HG03175 (cell line): ENCODE measurements around the gene KIF13A.
"Not testable (repeated sequence)": the region's sequence is repeated elsewhere in the genome, so short reads cannot be mapped to it uniquely, and the experiment has no call there.

Experiments
- ATAC-seq: cut with Tn5 transposase; IDR thresholded peaks from one replicate; pipeline ENCODE4 v1.9.1; 2021; ENCODE audit warnings: mild to moderate bottlenecking, moderate library complexity; ENCODE audit not compliant: unreplicated experiment

Gene KIF13A

GRCh38 chr6:17987447-17987696 lies at the start of gene KIF13A:
Gene KIF13A, minus strand, starts transcription at chr6:17987635. Its CDS starts 172 bp downstream, at chr6:17987463.
- ATAC-seq = no peak

- no peak for ATAC-seq
Measured at GRCh38 chr6:18036781-18037180, 49.3 kb upstream of the KIF13A start.

DNA sequence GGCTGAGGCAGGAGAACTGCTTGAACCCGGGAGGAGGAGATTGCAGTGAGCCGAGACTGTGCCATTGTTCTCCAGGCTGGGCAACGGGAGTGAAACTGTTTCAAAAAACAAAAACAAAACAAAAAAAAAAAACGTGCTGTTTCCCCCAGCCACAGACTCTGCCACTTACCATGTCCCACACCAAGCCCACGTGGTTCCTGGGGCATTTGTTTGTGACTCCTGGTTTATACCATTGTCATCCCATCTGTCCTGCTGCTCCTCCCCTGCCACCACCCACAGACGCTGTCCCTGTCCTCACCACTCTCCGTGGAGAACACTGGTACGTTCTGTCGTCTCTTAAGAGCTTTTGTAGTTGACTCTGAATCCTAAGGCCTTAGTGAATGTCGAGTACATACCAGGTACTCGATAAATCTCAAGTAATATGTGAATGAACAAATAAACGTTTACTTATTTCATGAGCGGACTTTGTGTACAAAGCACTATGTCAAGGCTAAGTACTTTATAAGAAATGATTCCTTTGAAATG lies 48.0 kb upstream of the KIF13A start:
- no peak for ATAC-seq

GRCh38 chr6:18034798-18035202 lies 47.4 kb upstream of the KIF13A start:
- no peak for ATAC-seq

GRCh38 chr6:18031680-18032256 lies 44.3 kb upstream of the KIF13A start:
- ATAC-seq = no peak

- ATAC-seq = no peak
Measured at GRCh38 chr6:18031189-18031588, 43.8 kb upstream of the KIF13A start.

GRCh38 chr6:18028332-18028731 lies 40.9 kb upstream of the KIF13A start:
- ATAC-seq = no peak

- ATAC-seq = no peak
Measured at GRCh38 chr6:18025596-18025995, 38.2 kb upstream of the KIF13A start.

DNA sequence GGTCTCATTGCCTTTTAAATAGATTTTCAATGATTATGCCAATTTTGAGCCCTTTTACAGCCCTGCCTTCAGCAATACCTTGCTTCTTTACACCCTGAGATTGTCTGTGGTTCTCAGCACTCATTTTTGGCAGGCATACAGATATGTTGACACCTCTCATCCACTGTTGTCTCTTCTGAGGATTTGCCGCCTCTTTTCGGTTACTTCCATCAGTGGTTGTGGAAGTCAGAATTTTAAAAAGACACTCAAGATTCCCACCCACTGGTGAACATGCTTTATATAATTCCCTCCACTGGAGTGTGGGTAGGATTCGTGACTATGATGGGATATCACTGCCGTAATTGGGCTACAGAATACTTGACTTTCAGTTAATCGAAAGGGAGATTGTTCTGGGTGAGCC lies 37.4 kb upstream of the KIF13A start:
- no peak for ATAC-seq

DNA sequence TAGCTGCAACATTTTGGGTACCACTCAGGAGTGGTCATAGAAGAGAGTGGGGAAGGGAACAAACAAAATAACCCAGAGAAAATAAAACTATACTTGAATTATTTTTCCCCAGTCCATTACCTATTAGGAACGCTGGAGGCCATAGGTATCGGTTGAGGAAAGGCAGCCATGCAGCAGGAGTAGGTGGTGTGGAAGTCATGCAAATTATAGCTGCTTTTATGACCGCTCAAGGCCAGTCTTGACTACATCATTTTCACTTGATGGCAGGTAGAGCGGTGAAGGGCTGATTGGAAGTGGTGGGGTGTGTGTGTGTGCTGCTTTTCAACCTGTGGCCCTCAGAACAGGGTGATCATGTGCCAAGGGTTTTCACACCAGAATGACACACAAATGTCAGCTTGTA lies 36.5 kb upstream of the KIF13A start:
- no peak for ATAC-seq

- ATAC-seq = no peak
Measured at GRCh38 chr6:18022398-18023231, 35.2 kb upstream of the KIF13A start.

DNA sequence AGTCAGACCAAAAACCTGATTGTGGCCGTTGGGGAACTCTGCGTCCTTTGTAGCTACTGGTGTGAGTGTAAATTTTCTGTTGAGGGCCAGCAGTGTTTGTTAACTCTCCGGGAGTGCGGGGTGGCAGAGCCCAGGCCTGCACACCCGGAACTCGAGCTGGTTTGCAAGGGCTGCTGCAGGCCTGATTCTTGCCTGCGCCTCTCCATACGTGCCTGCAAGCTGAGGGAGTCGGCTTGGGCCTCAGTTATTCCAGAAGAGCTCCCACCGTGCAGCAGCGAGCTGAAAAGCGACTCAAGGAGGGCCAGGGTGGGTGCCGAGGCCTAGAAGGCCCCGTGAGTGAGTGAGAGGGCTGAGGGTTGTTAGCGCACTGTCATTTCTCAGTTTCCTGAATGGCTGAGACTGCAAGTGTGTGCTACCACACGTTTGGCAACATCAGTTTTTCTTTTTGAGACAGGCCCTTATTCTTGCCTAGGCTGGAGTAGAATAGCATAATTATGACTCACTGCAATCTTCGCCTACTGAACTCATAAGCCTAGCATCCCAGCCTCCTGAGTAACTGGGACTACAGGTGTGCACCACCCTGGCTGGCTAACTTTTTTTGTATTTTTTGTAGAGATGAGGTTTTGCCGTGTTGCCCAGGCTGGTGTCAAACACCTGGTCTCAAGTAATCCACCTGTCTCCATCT lies 33.9 kb upstream of the KIF13A start:
- ATAC-seq = no peak

- not testable (repeated sequence) for ATAC-seq
Measured at GRCh38 chr6:18020545-18020944, 33.1 kb upstream of the KIF13A start.

GRCh38 chr6:18019539-18020534 lies 32.4 kb upstream of the KIF13A start:
- no peak for ATAC-seq

- not testable (repeated sequence) for ATAC-seq
Measured at GRCh38 chr6:18019133-18019532, 31.7 kb upstream of the KIF13A start.

DNA sequence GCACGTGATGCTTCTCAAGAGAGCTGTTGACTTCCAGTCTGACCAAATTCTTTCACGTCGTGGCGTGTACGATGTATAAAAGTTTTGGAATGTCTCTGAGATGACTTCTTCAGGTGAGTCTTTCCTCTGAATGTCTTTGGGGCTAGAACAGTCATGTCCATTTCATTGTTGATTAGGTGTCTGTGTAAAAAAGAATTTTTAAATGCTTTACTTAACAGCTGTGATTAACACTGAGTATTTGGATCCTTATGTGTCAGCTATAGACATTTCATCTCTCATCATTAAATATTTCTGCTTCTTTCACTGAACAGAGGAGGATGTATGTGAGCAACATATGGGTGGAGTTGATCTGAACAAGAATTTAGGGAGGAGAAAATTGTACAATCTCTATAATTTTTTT lies 29.3 kb upstream of the KIF13A start:
- no peak for ATAC-seq

- ATAC-seq = no peak
Measured at GRCh38 chr6:18016133-18016532, 28.7 kb upstream of the KIF13A start.

DNA sequence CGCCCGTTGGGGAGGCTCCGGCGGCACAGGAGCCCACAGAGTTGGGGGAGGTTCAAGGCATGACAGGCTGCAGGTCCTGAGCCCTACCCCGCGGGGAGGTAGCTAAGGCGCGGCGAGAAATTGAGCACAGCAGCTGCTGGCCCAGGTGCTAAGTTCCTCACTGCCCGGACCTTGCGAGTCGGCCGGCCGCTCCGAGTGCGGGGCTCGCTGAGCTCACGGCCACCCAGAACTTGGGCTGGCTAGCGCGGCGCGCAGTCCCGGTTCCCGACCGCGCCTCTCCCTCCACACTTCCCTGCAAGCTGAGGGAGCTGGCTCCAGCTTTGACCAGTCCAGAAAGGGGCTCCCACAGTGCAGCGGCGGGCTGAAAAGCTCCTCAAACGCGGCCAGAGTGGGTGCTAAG lies 23.9 kb upstream of the KIF13A start:
- ATAC-seq = no peak

GRCh38 chr6:18010540-18010939 lies 23.1 kb upstream of the KIF13A start:
- not testable (repeated sequence) for ATAC-seq

DNA sequence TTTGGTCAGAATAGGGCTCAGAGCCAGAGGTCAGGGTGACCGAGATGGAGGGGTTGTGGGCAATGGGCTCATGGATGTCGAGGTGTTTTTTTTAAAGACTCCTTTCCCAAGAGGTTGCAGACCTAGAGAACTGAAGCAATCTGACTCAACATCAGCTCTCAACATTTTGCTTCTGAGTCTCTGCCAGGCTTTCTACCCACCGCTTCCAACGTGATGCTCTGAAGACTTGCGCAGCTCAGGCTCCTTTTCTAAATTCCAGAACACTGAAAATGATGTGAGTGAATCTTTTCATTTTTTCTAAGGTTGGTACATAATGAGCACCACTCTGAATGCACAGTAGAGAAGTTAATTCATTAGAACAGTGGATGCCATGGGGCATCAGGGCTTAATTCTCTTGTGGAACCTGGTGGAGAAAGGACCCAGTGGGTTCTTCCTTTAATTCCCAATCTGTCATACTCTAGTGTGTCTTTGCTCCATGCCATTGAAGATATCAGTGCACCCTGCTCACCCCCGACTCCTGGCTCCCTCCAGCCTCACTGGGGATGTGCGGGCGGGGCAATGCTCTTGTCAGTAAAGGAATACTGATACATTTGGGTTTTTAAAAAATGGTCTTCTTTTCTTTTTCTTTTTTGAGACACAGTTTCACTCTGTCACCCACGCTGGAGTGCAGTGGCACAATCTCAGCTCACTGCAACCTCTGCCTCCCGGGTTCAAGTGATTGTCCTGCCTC lies 17.0 kb upstream of the KIF13A start:
- no peak for ATAC-seq
